Measurements from ENCODE around the gene SIK1. TPM values are rescaled to one million over a fixed set of nuclear protein-coding genes. Genes with fewer than 3 reads are reported as not detected.
"Not testable (repeated sequence)": the region's sequence is repeated elsewhere in the genome, so short reads cannot be mapped to it uniquely, and the experiment has no call there.

SIK1 gene
- total RNA-seq, 2 donors from 2014 or later = 3.7 to 8.4 TPM

DNA sequence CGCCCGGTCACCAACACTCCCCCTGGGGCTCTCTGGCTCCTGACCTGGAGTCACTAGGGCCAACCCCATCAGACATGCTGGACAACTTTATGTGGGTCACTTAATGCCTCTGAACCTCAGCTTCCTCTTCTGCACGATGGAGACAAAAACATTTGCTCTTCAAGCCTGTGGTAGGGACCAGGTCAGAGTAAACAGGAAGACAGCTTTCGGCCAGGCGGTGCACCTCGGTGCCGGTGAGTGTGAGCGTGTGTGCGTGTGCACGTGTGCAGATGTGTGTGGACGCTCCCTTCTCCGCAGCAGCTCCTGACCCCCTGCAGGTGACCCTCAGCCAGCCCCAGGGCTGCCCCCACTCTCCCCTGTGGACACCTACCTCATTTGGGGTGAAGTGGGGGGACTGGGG lies 28.4 kb downstream of the SIK1 start:
- DNase-seq; H3K9me3 ChIP-seq; H3K36me3 ChIP-seq; intact Hi-C loops (cut with DNase I); H3K9ac ChIP-seq (ENCODE audit: low read depth in 2 of 2, low read length in 2 of 2); H3K4me1 ChIP-seq; H3K27me3 ChIP-seq; H3K27ac ChIP-seq; H3K4me3 ChIP-seq: not testable (repeated sequence)

DNA sequence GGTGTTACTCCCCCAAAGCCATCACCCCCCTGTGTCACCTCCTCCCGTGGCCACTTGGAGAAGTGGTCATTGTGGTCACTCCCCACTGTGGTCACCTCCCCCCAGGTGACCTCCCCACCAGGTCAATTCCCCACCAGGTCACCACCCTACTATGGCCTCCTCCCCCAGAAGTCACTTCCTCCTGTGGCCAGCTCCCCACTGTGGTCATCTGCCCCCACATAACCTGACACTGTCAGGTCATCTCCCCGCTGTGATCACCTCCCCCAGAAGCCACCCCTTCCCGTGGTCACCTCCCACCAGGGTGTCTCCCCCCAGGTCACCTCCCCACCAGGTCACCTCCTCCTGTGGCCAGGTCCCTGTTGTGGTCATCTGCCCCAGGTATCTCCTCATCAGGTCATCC lies 28.9 kb downstream of the SIK1 start:
- intact Hi-C loops (cut with DNase I) = not testable (repeated sequence)

DNA sequence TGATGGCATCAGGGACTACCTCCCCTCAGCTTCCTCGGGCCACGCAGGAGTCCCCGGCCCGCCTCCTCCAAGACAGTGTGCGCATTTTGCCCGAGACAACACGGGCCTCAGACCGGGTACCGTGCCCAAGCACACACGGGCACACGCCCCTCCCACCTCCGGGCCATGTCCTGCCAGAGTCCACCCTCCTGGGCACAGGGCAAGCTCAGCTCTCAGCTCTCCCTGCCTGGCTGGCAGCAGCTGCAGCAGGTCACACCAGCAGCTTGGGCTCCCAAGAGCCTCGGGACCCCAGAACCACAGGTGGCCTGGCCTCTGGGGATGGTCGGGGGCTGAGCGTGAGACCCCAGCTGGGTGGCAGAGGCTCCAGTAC lies 29.5 kb downstream of the SIK1 start:
- H3K36me3 ChIP-seq; H3K9ac ChIP-seq (ENCODE audit: low read depth in 2 of 2, low read length in 2 of 2); H3K4me1 ChIP-seq; DNase-seq; H3K27me3 ChIP-seq; H3K4me3 ChIP-seq; H3K9me3 ChIP-seq; H3K27ac ChIP-seq; intact Hi-C loops (cut with DNase I): not testable (repeated sequence)

More for the DNA sequence above, 28.9 kb downstream of the SIK1 start:
- H3K9me3 ChIP-seq; H3K4me3 ChIP-seq; H3K27me3 ChIP-seq; H3K27ac ChIP-seq; H3K9ac ChIP-seq (ENCODE audit: low read depth in 2 of 2, low read length in 2 of 2); H3K36me3 ChIP-seq; H3K4me1 ChIP-seq; DNase-seq: not testable (repeated sequence)

DNA sequence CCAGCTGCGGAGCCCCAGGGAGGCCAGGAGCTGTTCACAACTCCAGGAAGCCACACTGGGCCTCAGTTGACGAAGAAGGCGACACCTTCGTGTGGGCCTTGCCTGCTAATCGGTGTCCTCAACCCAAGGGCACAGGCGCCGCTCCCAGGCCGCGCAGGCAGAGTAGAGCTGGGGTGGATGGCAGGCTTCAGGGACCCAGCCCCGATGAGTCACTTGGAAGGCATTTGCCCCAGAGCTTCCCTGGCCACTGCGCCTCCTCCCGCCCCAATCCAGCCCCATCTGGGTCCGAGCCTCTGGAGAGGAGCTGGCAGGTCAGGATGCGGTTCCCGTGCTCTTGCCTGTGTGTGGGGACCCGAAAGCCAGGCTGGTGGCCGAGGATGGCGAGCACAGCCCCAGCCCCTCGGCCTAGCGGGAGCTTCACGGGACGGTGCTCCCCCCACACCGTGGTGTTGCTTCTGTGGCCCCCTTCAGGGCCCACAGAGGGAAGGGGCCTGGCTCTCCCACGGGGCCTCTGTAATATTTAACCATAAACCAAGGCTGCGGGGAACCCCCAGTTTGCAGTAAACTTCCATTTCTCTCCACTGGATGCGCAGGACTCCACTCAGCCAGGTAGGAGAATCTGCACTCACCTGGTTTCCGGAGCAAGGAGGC lies 30.0 kb downstream of the SIK1 start:
- DNase-seq; H3K27ac ChIP-seq; H3K27me3 ChIP-seq; H3K4me3 ChIP-seq; H3K36me3 ChIP-seq; H3K4me1 ChIP-seq; H3K9ac ChIP-seq (ENCODE audit: low read depth in 2 of 2, low read length in 2 of 2); intact Hi-C loops (cut with DNase I); H3K9me3 ChIP-seq: not testable (repeated sequence)

DNA sequence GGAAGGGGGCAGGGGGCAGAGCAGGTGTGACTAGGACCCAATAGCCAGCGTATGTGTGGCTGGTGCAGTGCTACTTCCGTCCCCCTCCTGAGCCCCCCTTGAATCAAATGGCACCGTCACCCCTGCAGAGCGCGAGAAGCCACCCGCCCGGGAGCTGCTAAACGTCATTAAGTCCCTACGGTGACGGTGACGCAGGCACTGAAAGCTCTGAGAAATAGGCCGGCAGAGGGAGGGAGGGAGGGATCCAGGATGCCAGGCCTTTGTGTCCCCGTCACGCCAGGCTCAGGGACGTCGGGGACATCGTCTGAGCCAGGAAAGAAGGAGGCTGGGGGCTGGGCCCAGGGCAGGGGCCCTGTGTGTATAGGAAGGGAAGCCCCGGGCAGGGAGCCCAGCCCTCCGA lies 43.6 kb downstream of the SIK1 start:
- intact Hi-C loops (cut with DNase I); H3K4me3 ChIP-seq; H3K27ac ChIP-seq; H3K4me1 ChIP-seq; H3K9me3 ChIP-seq; DNase-seq; H3K9ac ChIP-seq (ENCODE audit: low read depth in 2 of 2, low read length in 2 of 2); H3K27me3 ChIP-seq; H3K36me3 ChIP-seq: not testable (repeated sequence)

DNA sequence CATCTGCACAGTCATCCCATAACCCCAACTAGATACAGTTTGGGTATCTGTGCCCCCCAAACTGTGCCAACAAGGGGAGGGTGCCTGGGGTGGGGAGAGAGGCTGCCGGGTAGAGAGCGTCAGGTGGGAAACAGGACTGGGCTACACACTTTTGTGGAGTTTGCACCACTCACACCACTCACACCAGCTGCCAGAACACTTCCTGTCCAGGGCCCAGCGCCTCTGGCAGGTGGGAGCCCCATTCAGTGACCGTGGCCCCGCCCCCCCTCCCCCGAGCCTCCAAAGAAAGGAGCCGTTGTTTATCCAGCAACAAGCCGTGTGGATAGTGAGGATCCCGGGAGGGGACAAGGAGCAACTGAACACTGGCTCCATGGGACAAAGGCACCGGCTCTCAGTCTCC lies 44.0 kb downstream of the SIK1 start:
- intact Hi-C loops (cut with DNase I); H3K36me3 ChIP-seq; DNase-seq; H3K4me1 ChIP-seq; H3K9me3 ChIP-seq; H3K9ac ChIP-seq (ENCODE audit: low read depth in 2 of 2, low read length in 2 of 2); H3K27ac ChIP-seq; H3K4me3 ChIP-seq; H3K27me3 ChIP-seq: not testable (repeated sequence)

DNA sequence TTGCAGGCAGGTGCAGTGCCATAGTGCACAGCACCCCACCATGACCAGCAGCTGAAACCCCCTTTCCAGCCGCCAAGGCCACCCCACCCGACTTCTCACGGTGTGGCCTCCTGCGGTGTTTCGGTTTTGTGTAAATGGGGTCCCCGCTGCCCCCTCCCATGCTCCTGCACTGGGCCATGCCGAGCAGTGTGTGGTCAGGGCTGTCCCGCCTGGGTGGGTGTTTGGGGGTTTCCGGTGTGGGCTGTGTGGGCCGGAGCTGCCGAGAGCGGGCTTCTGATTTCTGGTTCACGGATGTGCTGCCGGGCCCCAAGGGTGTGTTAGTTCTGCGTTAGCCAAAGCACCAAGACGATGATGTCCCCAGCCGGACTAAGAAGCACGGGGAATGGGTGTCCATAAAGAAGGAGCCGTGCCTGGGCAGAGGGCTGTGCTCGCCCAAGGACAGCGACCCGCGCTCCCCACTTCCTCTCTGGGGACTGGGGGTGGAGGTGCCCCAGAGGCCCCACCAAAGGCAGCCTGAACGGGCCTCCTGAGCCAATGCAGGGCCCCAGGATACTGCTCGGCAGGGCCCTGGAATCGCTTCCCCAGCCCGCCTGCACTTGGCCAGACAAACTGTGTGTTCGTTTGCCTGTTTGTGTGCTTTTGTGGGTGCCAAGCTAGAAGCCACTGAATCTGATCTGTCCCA lies 45.9 kb downstream of the SIK1 start:
- H3K36me3 ChIP-seq; H3K9ac ChIP-seq (ENCODE audit: low read depth in 2 of 2, low read length in 2 of 2); H3K9me3 ChIP-seq; H3K4me3 ChIP-seq; DNase-seq; H3K4me1 ChIP-seq; H3K27ac ChIP-seq; H3K27me3 ChIP-seq; intact Hi-C loops (cut with DNase I): not testable (repeated sequence)

DNA sequence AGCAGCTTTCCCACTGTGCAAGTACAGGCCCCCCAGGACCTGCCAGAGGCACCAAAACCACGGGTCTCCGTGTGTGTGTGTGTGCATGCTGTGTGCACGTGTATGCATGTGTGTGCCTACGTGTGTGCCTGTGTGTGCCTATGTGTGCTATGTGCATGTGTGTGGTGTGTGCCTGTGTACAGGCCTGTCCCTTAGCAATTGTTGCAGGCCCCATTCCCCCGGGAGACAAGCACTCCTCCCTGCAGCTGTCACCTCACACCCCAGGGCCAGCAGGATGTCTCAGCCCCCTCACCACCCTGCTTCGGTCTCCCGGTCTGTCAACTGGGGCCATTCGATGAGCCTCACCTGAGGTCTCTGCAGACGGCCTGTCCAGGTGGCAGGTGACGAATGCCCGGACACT lies 46.6 kb downstream of the SIK1 start:
- intact Hi-C loops (cut with DNase I); H3K27ac ChIP-seq: not testable (repeated sequence)

DNA sequence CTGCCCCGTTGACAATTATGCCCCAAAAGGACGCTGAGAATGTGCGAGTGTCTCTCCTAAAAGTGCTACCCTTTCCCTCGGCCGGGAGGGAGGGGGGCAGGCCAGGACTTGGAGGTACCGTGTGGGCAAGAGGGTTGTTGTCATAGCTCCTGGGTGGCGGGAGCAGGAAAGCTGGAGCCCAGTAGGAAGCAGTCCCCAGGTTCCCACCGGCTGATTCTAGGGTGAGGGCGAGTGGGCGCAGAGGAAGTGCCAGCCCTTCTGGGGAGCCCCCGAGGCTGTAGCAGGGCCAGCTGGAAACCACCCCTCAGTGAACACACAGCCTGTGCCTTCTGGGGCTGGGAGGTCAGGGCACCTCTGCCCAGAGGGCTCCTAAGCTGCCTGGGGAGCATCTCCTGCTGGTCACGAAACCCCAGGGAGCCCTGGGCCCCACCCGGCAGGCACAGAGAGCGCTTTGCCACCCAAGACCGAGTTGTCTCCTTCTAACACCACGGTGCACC lies 47.3 kb downstream of the SIK1 start:
- DNase-seq; H3K9me3 ChIP-seq; H3K9ac ChIP-seq (ENCODE audit: low read depth in 2 of 2, low read length in 2 of 2); intact Hi-C loops (cut with DNase I); H3K27ac ChIP-seq; H3K36me3 ChIP-seq; H3K4me1 ChIP-seq; H3K27me3 ChIP-seq; H3K4me3 ChIP-seq: not testable (repeated sequence)

More for the DNA sequence above, 46.6 kb downstream of the SIK1 start:
- H3K4me1 ChIP-seq; H3K9ac ChIP-seq (ENCODE audit: low read depth in 2 of 2, low read length in 2 of 2); H3K36me3 ChIP-seq; H3K27me3 ChIP-seq; H3K4me3 ChIP-seq; H3K9me3 ChIP-seq; DNase-seq: not testable (repeated sequence)

DNA sequence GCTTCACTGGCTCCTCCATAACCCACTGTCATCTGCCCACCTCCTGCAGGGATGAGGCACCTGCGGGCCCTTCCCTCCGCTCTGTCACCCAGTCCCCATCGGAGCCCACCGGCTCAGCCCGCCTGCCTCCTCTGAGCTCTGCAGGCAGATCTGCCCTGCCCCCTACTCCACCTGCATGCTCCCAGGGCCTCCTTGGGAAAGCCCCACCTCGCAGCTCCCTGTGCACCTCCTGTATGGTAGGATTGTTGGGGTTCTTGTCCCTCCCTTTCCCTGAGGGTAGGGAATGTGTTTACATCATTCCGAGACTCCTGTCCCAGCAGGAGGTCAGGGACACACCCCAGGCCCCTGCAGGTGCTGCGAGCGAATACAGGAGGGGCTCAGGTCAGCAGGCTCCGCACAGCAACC lies 50.5 kb downstream of the SIK1 start:
- Histone ChIP-seq H3K4me1 (no peaks in the 10 kb centered on the region), H3K27ac (no peak overlapping the region), H3K9ac (ENCODE audit: low read depth in 2 of 2, low read length in 2 of 2) (no peak overlapping the region), H3K36me3 (no peaks in the 10 kb centered on the region), H3K9me3 (no peaks in the 10 kb centered on the region), H3K4me3 (no peak overlapping the region), H3K27me3 (no peaks in the 10 kb centered on the region)
- TF ChIP-seq, protein P1, sequence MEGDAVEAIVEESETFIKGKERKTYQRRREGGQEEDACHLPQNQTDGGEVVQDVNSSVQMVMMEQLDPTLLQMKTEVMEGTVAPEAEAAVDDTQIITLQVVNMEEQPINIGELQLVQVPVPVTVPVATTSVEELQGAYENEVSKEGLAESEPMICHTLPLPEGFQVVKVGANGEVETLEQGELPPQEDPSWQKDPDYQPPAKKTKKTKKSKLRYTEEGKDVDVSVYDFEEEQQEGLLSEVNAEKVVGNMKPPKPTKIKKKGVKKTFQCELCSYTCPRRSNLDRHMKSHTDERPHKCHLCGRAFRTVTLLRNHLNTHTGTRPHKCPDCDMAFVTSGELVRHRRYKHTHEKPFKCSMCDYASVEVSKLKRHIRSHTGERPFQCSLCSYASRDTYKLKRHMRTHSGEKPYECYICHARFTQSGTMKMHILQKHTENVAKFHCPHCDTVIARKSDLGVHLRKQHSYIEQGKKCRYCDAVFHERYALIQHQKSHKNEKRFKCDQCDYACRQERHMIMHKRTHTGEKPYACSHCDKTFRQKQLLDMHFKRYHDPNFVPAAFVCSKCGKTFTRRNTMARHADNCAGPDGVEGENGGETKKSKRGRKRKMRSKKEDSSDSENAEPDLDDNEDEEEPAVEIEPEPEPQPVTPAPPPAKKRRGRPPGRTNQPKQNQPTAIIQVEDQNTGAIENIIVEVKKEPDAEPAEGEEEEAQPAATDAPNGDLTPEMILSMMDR (IDR thresholded peaks at IDR 0.05) = no peak
- no peak for DNase-seq
- intact Hi-C loops (cut with DNase I) = no loop called here

Measured in colonic mucosa (tissue), 4 donors.